ENCODE measurements around the gene DAZL.

- TF ChIP-seq POLR2AphosphoS5 (IDR thresholded peaks at IDR 0.05; ENCODE audit: borderline replicate concordance, low read depth, low read length) = no peak
- no peak for TF ChIP-seq EZH2 (IDR thresholded peaks at IDR 0.05)
Measured at GRCh38 chr3:16632395-16632794, 27.2 kb upstream of the DAZL start.

Data from SK-N-MC (cell line).